ENCODE results near the gene FAM9A. TPM values are rescaled to one million over a fixed set of nuclear protein-coding genes. Genes with fewer than 3 reads are reported as not detected.

Gene FAM9A
- total RNA-seq, 1 donor from 2014 or later, result not detected

Other genes starting within 250 kb of the FAM9A start
- 7.0 and 9.0 TPM in 2 replicates for gene ANOS1, start 69.2 kb downstream of the FAM9A start, total RNA-seq
- gene FAM9B, start 232.7 kb upstream of the FAM9A start, total RNA-seq, result not detected in 2 replicates